ENCODE results near the gene DRP2. TPM values are rescaled to one million over a fixed set of nuclear protein-coding genes. Genes with fewer than 3 reads are reported as not detected.

DRP2 gene
- total RNA-seq, 1 experiment from 2014 or later: 0.64 TPM

- POLR2A ChIA-PET: no interaction called here
- no peaks in the 10 kb centered on the region for H3K9me2 ChIP-seq (ENCODE audit: insufficient read depth)
- intact Hi-C loops (cut with micrococcal nuclease): no loop called here
Observed at GRCh38 chrX:101258259-101258581, 38.6 kb downstream of the DRP2 start.

GRCh38 chrX:101260435-101260834, 40.8 kb downstream of the DRP2 start:
- DNase-seq (ENCODE audit: low read depth, low spot score): no peak
- Histone ChIP-seq H3K9me2 (ENCODE audit: insufficient read depth) (no peaks in the 10 kb centered on the region), H3K27ac (ENCODE audit: low read depth, low read length) (no peak overlapping the region), H4K20me1 (ENCODE audit: insufficient read depth) (no peaks in the 10 kb centered on the region), H3K4me1 (ENCODE audit: control insufficient read depth in 1 of 2, insufficient read depth in 2 of 2, low read length in 2 of 2) (no peaks in the 10 kb centered on the region), H3K9ac (ENCODE audit: low read length) (no peak overlapping the region), H3K27me3 (ENCODE audit: insufficient read depth, low read length) (no peaks in the 10 kb centered on the region), H3K79me2 (ENCODE audit: insufficient read depth, low read length) (no peaks in the 10 kb centered on the region), H3K36me3 (ENCODE audit: control insufficient read depth in 1 of 2, insufficient read depth in 2 of 2, low read length in 2 of 2) (no peaks in the 10 kb centered on the region), H2AFZ (ENCODE audit: low read depth, low read length, poor library complexity, severe bottlenecking) (no peak overlapping the region), H3K9me3 (ENCODE audit: control insufficient read depth in 1 of 2, insufficient read depth in 1 of 2, low read depth in 1 of 2, low read length in 2 of 2) (no peaks in the 10 kb centered on the region), H3K4me3 (replicated peaks in 1 of 2; ENCODE audit: low read depth in 1 of 2, low read length in 2 of 2) (no peak overlapping the region), H3K4me2 (ENCODE audit: low read length) (no peak overlapping the region)
- ChIA-PET POLR2A (no interaction called here), RAD21 (ENCODE audit: low non-redundant PET in 1 of 2, low total read pairs in 2 of 2, uncharacterized antibody in 2 of 2, unreplicated experiment in 2 of 2) (no interaction called here), CTCF (no interaction called here)
- BruUV-seq (replicated peaks): no TSS peak
- TF ChIP-seq CTCF (IDR thresholded peaks at IDR 0.05 in 2 of 3, conservative IDR thresholded peaks at IDR 0.05 in 1 of 3; ENCODE audit: borderline replicate concordance in 1 of 3, insufficient read depth in 1 of 3, low read depth in 2 of 3, low read length in 2 of 3) (peak in 2 of 3 experiments; percentile 28 to 31; a peak in 2 of 6 replicates), ZFX (IDR thresholded peaks at IDR 0.05) (no peak), RAD21 (IDR thresholded peaks at IDR 0.05; ENCODE audit: low read depth) (peak; percentile 43)
- peak; percentile 66 for ATAC-seq
- intact Hi-C loops (cut with micrococcal nuclease): no loop called here

More at GRCh38 chrX:101258259-101258581, 38.6 kb downstream of the DRP2 start:
- H4K20me1 ChIP-seq (ENCODE audit: insufficient read depth): no peaks in the 10 kb centered on the region
- ChIA-PET RAD21 (ENCODE audit: low non-redundant PET in 1 of 2, low total read pairs in 2 of 2, uncharacterized antibody in 2 of 2, unreplicated experiment in 2 of 2) (no interaction called here), CTCF (no interaction called here)
- no peak for ATAC-seq
- no peaks in the 10 kb centered on the region for H3K9me3 ChIP-seq (ENCODE audit: control insufficient read depth in 1 of 2, insufficient read depth in 1 of 2, low read depth in 1 of 2, low read length in 2 of 2)
- no peak overlapping the region for H3K9ac ChIP-seq (ENCODE audit: low read length)
- no peaks in the 10 kb centered on the region for H3K36me3 ChIP-seq (ENCODE audit: control insufficient read depth in 1 of 2, insufficient read depth in 2 of 2, low read length in 2 of 2)
- H3K79me2 ChIP-seq (ENCODE audit: insufficient read depth, low read length): no peaks in the 10 kb centered on the region
- no peak overlapping the region for H3K4me3 ChIP-seq (replicated peaks in 1 of 2; ENCODE audit: low read depth in 1 of 2, low read length in 2 of 2)
- H2AFZ ChIP-seq (ENCODE audit: low read depth, low read length, poor library complexity, severe bottlenecking): no peak overlapping the region
- no peaks in the 10 kb centered on the region for H3K27me3 ChIP-seq (ENCODE audit: insufficient read depth, low read length)
- TF ChIP-seq SRF (IDR thresholded peaks at IDR 0.05; ENCODE audit: low read depth): no peak
- no peak for TF ChIP-seq ELF1 (IDR thresholded peaks at IDR 0.05; ENCODE audit: borderline replicate concordance, low read depth)
- no peak for TF ChIP-seq ATF3 (IDR thresholded peaks at IDR 0.05)
- no peak for TF ChIP-seq ZBTB33 (IDR thresholded peaks at IDR 0.05; ENCODE audit: extremely low read depth, insufficient replicate concordance, low read length)
- no peak for TF ChIP-seq POLR2AphosphoS5 (IDR thresholded peaks at IDR 0.05; ENCODE audit: low read depth, low read length)
- no peak for TF ChIP-seq TCF7L2 (IDR thresholded peaks at IDR 0.05; ENCODE audit: borderline replicate concordance, extremely low read depth, insufficient read depth, insufficient read length)
- no peak for TF ChIP-seq FOSL1 (IDR thresholded peaks at IDR 0.05; ENCODE audit: low read depth)
- no peak overlapping the region for H3K27ac ChIP-seq (ENCODE audit: low read depth, low read length)
- no TSS peak for BruUV-seq (replicated peaks)
- H3K4me2 ChIP-seq (ENCODE audit: low read length): no peak overlapping the region
- H3K4me1 ChIP-seq (ENCODE audit: control insufficient read depth in 1 of 2, insufficient read depth in 2 of 2, low read length in 2 of 2): no peaks in the 10 kb centered on the region
- DNase-seq (ENCODE audit: low read depth, low spot score): no peak
